GM18508 (cell line): ENCODE results near the gene ARL6IP6.

Source experiments
- ATAC-seq: cut with Tn5 transposase; IDR thresholded peaks from one replicate; pipeline ENCODE4 v1.9.1; 2021; ENCODE audit warnings: moderate number of reproducible peaks; ENCODE audit not compliant: insufficient read depth, unreplicated experiment

Gene ARL6IP6

GRCh38 chr2:152791979-152792378, 73.6 kb downstream of the ARL6IP6 start:
- no peak for ATAC-seq

- no peak for ATAC-seq
These were observed 74.6 kb downstream of the ARL6IP6 start for GRCh38 chr2:152792974-152793373.

- no peak for ATAC-seq
These were observed 78.5 kb downstream of the ARL6IP6 start for GRCh38 chr2:152796941-152797340.

GRCh38 chr2:152804687-152805408, 86.4 kb downstream of the ARL6IP6 start:
- no peak for ATAC-seq

GRCh38 chr2:152811916-152812315, 93.5 kb downstream of the ARL6IP6 start:
- ATAC-seq: no peak
